Measurements from ENCODE around the gene PNLIPRP3.

The PNLIPRP3 gene

DNA sequence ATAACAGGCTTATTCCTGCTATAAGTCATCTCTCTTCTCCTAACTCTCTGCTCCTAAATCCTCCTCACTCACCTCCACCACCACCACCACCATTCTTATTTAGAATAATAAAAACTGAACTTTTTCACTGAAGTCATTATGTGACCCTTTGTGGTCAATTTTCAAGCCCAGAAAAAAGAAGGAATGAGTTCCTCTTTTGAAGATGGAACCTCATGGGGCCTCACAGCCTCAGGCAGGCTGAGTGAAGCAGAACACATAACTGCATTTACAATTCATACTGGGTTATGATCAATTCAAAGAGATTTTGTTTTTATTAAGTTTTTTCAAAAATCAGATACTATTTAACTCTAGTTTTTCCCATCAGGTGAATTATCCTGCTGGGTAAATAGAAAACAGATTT is 29.8 kb downstream of the PNLIPRP3 start:
- Mint-ChIP-seq H3K36me3 (ENCODE audit: low read depth) (no peaks in the 10 kb centered on the region), H3K9me3 (peaks cover 3% of the 10 kb centered on the region)
- TF ChIP-seq, protein P1, sequence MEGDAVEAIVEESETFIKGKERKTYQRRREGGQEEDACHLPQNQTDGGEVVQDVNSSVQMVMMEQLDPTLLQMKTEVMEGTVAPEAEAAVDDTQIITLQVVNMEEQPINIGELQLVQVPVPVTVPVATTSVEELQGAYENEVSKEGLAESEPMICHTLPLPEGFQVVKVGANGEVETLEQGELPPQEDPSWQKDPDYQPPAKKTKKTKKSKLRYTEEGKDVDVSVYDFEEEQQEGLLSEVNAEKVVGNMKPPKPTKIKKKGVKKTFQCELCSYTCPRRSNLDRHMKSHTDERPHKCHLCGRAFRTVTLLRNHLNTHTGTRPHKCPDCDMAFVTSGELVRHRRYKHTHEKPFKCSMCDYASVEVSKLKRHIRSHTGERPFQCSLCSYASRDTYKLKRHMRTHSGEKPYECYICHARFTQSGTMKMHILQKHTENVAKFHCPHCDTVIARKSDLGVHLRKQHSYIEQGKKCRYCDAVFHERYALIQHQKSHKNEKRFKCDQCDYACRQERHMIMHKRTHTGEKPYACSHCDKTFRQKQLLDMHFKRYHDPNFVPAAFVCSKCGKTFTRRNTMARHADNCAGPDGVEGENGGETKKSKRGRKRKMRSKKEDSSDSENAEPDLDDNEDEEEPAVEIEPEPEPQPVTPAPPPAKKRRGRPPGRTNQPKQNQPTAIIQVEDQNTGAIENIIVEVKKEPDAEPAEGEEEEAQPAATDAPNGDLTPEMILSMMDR (IDR thresholded peaks at IDR 0.05; ENCODE audit: unreplicated experiment in 3 of 3) = no peak

DNA sequence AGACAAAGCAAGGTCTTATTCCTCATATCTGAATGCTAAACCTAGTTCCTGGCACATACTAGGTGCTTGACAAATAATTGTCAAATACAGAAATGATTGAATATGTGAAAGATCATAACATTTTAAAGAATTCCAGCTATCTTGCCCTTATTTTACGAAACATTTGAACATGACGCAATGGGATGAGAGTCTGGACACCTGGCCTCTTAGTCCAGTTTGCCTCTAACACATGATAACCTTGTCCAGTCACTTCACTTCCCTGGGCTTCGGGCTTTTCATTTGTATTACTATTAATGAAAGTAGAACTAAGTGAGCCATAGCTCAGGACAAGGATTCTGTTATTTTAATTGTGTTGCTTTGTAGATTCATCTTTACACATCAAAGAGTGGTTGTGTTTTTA is 32.6 kb downstream of the PNLIPRP3 start:
- no peak overlapping the region for H3K27ac Mint-ChIP-seq
- no peaks in the 10 kb centered on the region for H3K9me3 Mint-ChIP-seq
- TF ChIP-seq, protein P1 (IDR thresholded peaks at IDR 0.05; ENCODE audit: unreplicated experiment in 3 of 3) = no peak
- no peaks in the 10 kb centered on the region for H3K36me3 Mint-ChIP-seq (ENCODE audit: low read depth)
- no peak overlapping the region for H3K4me3 Mint-ChIP-seq
- H3K27me3 Mint-ChIP-seq (ENCODE audit: low read depth) = peaks cover 7% of the 10 kb centered on the region
- H3K4me1 Mint-ChIP-seq = no peaks in the 10 kb centered on the region

More for the DNA sequence above, 29.8 kb downstream of the PNLIPRP3 start:
- H3K4me3 Mint-ChIP-seq = no peak overlapping the region
- peaks cover 3% of the 10 kb centered on the region for H3K27me3 Mint-ChIP-seq (ENCODE audit: low read depth)
- H3K27ac Mint-ChIP-seq = no peak overlapping the region
- H3K4me1 Mint-ChIP-seq = no peaks in the 10 kb centered on the region

DNA sequence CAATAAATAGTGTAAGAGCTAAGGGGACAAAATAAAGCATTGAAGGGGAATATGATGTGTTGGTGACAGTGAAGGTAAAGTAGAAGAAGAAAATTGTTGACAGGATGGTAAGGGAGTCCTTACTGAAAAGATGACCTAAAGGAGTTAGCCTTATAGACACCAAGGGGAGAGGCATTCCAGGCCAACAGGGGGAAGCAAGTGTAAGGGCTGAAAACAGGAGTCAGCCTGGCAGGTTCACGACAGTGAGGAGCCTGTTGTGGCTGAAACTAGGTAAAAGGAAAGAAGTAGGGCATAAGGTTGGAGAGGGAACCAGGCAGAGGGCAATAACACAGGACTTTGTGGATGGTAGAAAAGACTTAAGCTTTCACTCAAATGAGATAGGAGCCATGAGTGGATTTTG is 34.0 kb downstream of the PNLIPRP3 start:
- no peak overlapping the region for H3K27ac Mint-ChIP-seq
- H3K4me3 Mint-ChIP-seq = no peak overlapping the region
- no peaks in the 10 kb centered on the region for H3K4me1 Mint-ChIP-seq
- TF ChIP-seq, protein P1 (IDR thresholded peaks at IDR 0.05; ENCODE audit: unreplicated experiment in 3 of 3) = no peak
- no peaks in the 10 kb centered on the region for H3K9me3 Mint-ChIP-seq
- peaks cover 7% of the 10 kb centered on the region for H3K27me3 Mint-ChIP-seq (ENCODE audit: low read depth)
- no peaks in the 10 kb centered on the region for H3K36me3 Mint-ChIP-seq (ENCODE audit: low read depth)

DNA sequence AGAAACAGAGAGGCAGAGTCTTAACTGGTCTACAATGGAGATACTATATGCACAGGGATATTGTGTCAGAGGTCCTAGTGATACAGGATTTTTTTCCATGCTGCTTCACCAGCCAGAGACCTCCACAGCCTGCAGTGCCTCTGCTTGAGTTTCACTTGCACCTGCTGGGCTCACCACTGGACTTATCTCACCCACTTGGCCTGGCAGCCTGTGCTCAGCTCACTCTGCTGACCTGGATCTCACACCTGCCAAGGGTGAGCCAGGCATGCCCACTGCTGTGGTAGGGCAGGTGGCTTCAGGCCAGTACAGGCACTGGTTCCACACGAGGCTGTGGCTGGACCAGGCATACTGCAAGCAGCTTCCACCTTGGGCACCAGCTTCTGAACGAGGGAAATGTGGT is 36.6 kb downstream of the PNLIPRP3 start:
- Mint-ChIP-seq H3K27me3 (ENCODE audit: low read depth) (peaks cover 4% of the 10 kb centered on the region), H3K4me1 (no peaks in the 10 kb centered on the region), H3K9me3 (no peaks in the 10 kb centered on the region), H3K4me3 (no peak overlapping the region), H3K36me3 (ENCODE audit: low read depth) (no peaks in the 10 kb centered on the region), H3K27ac (no peak overlapping the region)
- TF ChIP-seq, protein P1 (IDR thresholded peaks at IDR 0.05; ENCODE audit: unreplicated experiment in 3 of 3) = no peak

DNA sequence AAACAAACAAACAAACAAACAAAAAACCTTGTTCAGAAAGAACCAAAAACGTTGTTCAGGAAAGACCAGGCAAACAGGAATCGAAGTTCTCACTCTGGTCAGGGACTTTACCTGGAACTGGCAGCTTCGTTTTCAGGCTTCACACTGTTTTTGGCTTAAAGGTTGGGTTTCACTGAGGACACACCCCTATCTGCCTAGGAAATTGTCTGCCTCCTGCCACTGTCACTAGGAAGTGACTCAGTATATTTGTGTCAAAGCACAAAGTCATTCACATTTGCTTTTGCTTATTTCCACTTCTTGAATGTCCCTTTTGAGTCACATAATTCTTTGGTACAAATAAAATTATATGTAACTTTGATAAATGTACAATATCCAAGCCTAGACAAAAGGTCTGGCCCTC is 37.9 kb downstream of the PNLIPRP3 start:
- Mint-ChIP-seq H3K4me1 (no peaks in the 10 kb centered on the region), H3K27ac (no peak overlapping the region), H3K36me3 (ENCODE audit: low read depth) (no peaks in the 10 kb centered on the region), H3K27me3 (ENCODE audit: low read depth) (peaks cover 4% of the 10 kb centered on the region), H3K9me3 (no peaks in the 10 kb centered on the region), H3K4me3 (no peak overlapping the region)
- TF ChIP-seq, protein P1 (IDR thresholded peaks at IDR 0.05; ENCODE audit: unreplicated experiment in 3 of 3) = no peak

DNA sequence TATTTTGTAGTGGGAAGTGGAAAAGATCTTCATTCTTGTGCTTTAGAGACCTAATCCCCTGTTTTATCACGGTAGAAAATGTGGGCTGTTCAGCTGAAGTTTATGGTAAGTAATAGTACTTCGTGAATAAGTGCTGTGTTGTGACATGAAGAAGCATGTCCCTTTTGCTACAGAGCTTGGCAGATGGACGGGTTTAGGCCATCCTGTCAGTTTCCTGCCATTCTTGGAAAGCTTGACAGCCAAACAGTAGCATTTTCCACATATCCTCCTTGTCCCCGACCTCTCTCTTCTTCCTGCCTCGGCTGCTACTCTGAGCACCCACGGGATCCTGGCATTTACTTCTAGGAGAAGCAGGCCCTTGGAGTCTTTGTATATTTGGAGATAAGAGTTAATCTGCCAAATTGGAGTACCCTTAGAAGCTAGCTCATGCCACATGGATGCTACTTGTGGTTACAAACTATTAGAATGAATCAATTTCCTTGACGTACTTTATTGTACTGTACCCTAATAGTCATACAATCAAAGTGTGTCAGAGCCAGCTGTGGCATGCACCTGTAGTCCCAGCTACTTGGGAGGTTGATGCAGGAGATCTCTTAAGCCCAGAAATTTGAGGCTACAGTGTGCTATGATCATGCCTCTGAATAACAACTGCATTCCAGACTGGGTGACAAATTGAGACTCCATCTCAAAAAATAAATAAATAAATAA is 39.2 kb downstream of the PNLIPRP3 start:
- H3K4me1 Mint-ChIP-seq = no peaks in the 10 kb centered on the region
- no peaks in the 10 kb centered on the region for H3K36me3 Mint-ChIP-seq (ENCODE audit: low read depth)
- no peaks in the 10 kb centered on the region for H3K9me3 Mint-ChIP-seq
- no peak overlapping the region for H3K27ac Mint-ChIP-seq
- peaks cover 4% of the 10 kb centered on the region for H3K27me3 Mint-ChIP-seq (ENCODE audit: low read depth)
- TF ChIP-seq, protein P1 (IDR thresholded peaks at IDR 0.05; ENCODE audit: unreplicated experiment in 3 of 3) = no peak
- no peak overlapping the region for H3K4me3 Mint-ChIP-seq
